Fibroblast of skin of left quadriceps (primary cell): ENCODE data around the gene DSCAML1.

Experiments used
- DNase-seq, 2 experiments: peaks; one replicate each; pipeline ENCODE4 v3.0.0-alpha.2; 2013; ENCODE audit warnings: low read depth in 2 of 2

The DSCAML1 gene

DNA sequence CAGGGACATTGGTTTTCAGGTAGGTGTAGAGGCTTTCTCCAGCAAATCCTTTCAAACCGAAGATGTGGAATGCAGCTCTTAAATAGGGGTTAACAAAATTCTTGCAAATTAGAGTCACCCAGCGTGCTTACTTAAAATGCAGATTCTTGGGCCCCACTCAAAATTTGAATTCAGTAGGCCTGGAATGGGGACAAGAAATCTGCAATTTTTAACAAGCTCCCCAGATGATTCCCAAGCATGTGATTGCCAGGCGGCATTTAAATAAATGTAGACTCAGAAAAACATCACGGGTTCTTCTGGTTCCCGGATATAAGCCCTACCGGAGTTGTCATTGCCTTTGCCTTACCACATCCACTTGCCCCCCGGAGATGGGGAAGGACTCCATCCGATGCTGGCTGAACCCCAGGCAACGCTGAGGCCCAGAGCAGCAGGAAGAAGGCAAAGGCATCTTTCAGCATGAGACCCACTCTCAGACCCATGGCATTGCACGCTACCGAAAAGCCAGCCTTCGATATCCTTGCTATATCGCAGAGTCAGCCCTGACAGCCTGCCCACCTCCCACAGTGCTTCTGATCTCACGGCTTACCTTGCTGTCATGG lies 134.2 kb downstream of the DSCAML1 start:
- DNase-seq, result no peak

DNA sequence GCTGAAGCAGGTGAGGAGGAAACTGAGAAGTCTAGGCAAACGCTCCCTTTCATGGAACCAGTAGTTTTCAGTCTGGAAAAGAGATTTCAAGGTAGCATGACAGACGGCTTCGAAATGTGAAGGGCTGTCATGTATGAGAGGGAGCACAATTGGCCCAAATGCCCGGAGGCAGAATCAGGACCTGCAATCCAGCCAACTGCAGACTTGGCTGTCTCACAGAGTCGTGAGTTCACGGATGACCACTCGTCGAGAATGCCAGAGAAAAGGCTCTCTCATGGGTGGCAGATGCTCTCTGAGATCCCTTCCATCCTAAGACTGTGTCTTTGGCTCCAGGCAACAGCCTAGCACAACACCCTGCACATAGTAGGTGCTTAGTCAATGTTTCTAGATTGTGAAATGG lies 134.8 kb downstream of the DSCAML1 start:
- no peak for DNase-seq

DNA sequence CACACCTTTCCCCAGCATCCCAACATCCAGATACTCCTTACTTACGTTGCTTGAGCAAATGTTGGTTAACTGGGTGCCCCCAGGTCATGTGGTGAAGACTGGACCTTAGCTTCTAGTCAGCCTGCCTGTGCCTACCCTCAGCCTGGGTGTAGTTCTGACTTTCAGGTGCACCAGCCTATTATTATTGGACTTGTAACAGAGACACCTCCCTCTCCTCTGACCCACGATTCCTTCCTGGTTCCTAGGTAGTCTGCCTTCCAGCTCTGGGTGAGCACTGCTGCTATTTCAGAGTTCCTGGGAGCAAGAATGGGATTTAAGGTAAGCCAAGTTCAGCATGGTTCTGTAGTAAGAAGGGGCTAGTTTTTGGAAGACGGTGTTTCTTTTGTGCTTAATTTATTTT lies 138.2 kb downstream of the DSCAML1 start:
- no peak for DNase-seq

DNA sequence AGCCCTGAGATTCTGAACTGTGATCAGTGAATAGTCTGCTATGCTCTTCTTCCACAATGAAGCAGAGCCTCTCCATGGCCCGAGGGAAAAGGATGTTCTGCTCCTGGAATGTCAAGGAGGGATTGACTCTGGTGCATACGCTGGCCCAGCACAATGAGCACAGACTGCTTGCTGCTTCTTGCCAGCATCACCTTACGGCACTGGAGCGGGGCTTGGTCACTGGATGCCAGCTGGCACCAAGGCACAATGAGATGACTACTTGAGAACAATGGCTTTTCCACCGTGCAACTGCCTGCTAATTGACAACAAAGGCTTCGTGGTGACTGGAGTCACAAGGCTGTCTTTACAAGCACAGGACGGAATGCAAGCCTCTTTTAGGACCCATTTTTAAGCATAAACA lies 139.2 kb downstream of the DSCAML1 start:
- DNase-seq, result no peak

DNA sequence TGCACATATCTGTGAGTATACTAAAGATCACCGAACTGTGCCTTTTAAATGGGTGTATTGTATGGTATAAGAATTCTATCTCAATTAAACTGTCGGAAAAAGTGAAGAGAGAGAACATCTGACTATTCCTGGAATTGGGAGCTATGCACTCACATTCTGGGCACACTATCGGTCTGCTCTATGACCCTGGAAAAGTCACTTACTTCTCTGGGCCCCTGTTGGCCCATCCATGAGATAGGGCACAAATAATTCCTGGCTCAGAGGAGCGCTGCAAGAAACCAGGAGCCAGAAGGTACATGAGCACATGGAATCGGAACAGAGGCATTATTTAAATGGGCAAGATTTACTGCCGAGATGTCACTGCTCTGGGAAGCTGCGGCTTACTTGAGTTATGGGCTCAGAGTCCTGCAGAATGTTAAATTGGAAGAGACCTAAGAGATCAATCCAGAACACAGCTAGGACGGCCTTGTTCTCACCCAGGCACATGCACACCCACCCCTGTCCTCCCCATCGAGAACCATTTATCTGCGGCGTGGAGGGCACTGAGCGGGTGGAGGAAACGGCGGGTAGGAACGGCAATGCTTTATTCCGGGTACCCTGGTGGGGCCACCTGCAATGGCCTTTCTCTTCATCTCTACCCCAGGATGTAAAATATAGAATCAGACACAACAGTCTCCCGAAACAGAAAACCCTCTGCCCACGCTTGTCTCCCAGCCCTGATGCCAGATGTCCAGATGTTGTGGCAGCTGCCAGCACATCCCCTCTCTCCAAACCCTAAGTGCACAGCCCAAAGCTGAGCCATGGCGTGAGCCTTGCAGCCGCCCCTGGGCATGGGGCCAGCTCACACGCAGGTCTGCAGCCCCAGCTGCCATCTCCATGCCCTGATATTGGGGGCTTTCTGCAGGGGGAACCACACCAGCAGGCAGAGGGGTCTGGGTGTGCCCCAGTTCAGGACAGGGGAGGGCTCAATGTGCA lies 142.4 kb downstream of the DSCAML1 start:
- no peak for DNase-seq

DNA sequence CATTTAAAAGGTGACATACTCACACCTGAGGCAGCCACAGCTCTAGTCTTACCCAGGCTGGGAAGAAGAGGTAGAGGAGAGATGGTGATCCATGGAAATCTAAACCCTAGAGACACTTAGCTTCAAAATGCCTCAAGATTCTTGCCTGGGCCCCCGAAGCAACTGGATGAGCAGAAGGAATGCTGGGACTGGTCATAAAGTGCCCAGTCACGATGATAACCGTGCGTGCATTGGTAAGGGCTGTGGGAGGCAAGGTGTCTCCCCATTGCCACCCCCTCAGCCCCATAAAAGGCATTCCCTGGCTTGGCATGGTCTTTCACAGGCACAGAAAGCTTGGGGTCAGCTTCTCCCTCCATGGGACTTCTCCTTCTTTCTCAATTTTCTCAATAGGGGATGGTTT lies 144.5 kb downstream of the DSCAML1 start:
- no peak for DNase-seq

DNA sequence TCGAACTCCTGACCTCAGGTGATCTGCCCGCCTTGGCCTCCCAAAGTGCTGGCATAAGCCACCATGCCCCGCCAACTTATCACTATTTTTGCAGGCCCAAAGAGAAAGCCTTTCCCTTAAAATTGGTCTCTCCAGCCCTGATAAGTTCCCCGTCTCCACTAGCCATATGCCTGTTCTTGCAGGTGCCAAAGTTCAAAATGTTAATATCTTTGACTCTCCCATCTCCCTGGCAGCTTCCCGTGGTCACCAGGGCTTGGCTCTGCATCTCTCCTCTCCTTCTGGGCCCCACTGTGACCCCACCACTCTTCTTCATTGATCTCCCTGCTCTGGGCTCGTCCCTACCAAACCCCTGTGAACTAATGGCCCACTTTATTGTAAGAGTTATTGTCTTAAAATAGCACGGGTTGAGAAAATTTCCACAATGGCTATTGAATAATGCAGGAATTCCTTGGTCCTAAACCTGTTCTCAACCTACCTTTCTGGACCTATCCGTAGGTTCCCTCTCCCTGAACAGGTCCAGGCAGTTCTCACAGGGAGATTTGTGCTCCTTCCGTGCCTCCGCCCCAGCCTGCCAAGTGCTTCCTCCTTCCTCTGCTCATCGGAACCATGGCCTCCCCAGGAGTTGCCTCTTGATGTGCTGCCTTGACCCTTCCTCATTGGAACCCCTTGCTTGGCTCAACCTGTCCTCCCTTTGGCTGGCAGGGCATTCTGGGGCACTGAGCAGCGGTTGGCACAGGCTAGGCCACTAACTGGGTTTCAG lies 147.5 kb downstream of the DSCAML1 start:
- no peak for DNase-seq

DNA sequence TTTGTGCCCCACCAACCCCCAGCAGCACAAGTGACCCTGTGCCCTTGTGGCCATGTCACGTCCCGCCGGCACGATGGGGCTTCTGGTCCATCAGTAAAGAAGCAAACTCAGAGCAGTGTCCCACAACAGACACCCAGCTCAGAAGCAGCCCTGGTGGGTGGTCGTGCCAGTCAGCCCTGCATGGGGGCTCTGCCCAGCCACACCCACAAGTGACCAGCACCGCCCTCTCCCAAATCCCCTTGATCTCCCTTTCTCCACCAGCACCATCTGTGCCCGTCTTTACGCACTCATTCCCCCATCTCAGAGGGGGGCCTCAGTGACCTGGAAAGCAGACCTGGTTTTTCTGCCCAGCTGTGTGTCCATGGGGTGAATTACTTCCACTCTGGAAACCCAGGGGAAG lies 149.1 kb downstream of the DSCAML1 start:
- no peak for DNase-seq

DNA sequence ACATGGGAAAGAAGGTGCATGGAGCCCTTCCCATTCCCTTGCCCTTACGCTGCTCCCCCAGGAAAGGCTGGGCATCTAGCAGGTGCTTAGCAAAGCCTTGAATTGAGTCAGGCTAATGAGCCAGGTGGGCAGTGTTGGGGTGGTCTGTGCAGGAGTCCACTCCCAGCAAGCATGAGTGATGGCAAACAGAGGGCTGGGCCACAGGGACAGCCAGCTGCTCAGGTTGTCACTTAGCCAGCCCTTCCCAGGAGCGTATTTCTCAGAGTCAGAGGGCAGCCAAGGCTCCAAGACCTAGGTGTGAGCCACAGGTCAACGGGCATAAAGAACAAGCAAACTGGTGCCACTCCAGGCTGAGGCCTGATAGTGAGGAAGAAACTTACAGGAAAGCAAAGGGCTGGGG lies 149.8 kb downstream of the DSCAML1 start:
- DNase-seq, result no peak

DNA sequence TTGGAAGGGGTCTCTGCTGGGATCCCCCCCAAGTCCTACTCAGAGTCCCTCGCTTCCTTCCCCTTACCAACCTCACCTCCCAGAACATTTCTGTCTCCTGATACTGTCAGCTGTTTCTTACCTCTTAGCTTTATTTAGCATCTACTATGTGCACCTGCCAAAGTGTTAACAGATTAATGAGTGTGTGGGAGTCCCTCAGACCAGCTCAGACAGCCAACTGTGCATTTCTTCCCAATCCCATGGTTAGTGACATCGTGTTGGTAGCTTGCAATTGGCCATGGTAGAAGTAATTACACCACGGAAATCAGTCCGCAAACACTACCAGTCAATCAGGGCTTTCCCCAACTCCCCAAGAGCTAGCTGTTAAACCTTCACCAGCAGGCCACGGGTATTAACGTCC lies 150.6 kb downstream of the DSCAML1 start:
- no peak for DNase-seq

DNA sequence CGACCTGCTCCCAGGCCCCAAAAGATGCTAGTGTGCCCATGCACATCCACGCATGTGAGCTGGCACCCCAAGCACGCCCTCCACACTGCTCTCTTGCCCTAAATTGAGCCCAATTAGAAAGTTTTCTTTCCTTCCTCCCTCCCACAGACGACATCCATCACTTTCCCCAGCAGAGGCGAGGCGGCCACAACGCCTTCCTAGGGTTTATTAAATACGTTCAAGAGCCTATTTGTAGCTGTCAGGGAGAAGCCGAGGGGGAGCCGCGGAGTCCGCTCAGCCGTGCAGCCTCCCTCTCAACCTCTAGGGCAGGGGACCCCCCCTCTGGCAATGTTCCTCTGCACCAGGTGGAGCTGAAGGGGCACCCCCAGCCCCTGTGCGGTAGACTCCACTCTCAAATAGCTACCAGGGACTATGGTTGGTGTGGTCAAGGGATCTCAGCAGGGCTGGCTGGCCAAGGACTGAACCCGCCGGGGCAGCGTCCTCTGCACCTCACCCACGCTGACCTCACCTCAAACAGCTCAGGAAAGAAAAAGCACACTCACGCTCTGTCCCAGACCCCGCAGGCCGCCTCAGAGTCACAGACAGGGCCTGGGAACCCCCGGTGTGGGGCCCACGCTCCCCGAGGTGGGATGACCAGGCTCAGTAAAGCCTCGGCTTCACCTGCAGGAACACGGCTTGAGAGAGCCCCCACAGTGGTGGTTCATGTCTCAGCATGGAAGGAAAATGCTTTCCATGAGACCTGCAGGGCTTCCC lies 152.4 kb downstream of the DSCAML1 start:
- DNase-seq, result no peak

DNA sequence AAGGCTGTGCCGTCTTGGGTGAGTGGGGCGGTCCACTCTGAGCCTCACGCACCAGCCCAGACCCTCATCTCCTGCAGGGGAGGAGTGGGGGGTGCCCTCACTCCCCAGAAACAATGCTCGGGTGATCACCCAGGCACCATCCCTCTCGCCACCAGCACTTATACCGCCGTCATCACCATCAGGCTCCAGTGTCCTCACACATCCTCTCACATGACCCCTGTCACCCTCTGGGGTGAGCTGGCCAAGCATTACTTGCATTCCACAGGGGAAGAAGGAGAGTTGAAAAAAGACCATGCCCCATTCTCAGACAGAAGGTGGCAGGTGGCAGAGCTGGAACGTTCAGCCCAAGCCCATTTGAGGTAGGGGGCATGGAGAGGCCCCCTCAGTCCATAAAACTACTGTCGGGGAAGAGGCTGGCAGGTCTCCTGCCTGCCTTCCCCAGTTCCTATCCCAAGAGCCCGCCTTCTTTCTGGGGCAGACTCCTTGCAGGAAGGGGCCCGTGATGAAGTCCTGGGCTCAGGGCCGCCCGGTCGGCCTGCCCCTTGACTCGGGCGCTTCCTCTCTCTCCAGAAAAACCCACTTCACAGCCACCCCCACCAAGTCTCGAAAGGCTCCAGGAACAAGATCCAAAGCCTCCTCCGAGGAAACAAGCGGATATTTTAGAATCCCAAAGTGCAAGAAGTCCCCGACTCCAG lies 153.3 kb downstream of the DSCAML1 start:
- DNase-seq, result no peak

DNA sequence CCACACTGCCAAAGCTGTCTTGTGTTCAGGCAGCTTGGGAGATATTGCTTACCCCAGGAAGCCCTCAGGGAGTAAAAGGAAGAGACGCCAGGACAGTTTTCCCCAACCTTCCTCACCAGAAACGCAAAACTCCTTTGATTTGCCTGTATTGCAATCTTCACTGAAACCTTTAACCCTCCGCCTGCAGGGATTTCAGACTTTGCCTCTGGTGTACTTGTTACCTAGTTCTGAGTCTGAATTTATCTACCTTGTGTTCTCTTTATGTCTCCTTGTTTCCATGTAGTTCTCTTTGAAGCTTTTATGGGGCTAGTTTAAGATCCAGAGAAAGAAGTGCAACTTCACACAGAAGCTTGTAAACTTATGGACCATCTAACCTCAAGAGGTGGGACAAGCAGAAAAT lies 154.2 kb downstream of the DSCAML1 start:
- no peak for DNase-seq

DNA sequence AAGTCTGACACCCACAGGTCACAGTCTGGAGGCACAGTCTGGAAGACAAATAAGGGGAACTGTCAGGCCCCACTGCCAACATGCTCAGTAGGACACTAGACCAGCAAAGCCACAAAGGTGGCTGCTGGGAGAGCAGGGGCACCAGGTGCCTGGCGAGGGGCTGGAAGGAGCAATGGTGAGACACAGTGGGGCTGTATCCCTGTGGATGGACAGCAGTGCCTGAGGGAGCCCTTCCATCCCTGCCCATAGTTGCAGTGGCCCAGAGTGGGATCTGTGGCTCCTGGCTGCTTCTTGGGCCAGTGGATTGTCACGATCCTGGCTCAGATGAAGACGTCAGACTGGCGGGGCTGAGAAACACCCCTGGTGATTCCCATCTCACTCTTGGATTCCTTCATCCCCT lies 154.6 kb downstream of the DSCAML1 start:
- no peak for DNase-seq

DNA sequence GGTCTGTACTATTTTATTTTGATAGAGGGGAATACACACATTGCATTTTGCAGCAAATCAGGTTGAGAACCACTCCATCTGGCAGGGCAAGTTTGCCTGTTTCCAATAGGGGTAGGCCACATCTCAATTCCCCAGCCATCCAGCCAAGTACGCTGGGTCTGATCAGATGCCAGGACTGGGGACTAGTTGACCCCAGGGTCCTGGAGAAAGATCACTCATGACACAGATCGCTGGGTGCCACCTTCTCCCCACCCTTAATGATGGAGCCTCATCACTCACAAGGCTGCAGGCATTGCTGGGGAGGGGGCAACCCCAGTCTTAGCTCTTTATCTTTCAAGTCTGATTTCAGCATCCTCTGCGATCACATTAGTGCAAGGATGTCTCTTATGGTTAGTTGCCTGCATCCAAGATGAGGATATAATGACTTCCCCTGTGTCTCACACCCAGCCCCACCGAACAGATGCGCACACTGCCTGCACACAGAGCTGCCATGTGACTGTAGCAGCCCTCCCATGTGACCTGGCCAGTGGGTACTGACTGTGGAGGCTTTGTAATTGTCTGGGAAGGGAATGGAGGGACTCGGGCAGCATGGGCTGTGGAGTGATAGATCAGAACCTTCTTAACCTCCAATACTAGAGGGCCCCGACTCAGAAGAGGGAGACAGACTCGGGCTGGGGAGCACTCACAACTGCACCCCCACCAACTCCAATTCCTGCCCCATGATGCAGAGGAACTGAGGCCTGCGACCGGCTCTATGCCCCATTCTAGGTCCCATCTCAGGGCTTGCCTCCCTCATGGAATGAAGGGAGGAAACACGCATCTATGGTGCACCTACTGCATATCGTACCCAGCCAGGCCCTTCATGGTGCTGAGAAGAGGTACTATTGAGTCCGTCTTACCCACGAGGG lies 155.8 kb downstream of the DSCAML1 start:
- no peak for DNase-seq

DNA sequence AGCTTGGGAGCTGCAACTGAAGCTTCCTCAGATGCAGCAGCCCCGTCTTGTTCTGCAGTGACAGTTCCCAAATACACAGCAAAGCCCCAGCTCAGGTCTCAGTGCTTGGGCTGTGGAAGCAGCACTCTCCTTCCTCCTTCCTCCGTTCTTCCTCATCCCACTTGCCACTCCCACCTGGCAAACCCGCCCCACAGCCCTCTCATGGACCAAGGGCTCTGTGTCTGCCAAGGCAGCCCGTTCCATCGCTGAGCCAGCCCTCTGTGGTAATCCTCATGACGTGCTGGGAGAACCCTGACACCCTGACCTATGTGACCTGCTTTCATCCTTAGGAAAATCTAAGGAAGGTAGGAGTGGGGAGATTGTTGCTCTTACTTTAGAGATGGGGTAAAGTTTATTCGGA lies 157.0 kb downstream of the DSCAML1 start:
- no peak for DNase-seq

DNA sequence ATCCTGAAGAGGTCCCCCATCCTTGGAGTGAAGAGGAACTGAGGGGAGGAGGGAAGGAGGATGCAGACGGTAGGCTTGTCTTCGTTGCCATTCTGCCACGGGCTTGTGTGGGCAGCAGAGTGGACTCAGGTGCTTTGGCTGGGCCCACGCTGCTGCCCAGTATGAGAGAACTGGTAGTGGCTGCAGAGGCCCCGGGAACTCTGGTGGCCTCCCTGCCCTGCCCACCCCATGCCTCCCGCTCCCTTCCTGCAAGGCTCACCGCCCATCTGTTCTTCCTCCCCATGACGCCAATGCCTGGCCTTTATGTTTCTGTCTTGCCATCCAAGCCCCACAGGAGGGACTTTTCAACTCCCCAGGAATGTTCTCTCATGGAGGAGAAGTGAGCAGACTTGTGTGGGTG lies 157.4 kb downstream of the DSCAML1 start:
- no peak for DNase-seq

DNA sequence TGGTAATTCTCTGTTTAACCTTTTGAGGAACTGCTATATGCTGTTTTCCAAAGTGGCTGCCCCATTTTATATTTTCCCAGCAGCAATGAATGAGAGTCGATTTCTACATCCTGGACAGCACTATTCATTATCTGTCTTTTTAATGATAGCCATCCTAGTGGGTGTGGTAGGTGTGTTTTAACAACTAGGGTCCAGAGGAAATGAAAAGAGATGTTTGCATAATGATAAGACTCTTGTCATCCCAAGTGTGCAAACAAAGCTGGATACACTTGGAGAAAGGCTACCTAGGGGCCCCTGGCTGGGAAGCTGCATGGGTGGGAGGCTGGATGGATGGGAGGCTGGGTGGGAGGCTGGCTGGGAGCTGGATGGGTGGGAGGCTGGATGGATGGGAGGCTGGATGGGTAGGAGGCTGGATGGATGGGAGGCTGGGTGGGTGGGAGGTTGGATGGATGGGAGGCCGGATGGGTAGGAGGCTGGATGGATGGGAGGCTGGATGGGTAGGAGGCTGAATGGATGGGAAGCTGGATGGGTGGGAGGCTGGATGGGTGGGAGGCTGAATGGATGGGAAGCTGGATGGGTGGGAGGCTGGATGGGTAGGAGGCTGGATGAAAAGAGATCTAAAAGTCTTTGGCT lies 158.0 kb downstream of the DSCAML1 start:
- DNase-seq, result no peak

DNA sequence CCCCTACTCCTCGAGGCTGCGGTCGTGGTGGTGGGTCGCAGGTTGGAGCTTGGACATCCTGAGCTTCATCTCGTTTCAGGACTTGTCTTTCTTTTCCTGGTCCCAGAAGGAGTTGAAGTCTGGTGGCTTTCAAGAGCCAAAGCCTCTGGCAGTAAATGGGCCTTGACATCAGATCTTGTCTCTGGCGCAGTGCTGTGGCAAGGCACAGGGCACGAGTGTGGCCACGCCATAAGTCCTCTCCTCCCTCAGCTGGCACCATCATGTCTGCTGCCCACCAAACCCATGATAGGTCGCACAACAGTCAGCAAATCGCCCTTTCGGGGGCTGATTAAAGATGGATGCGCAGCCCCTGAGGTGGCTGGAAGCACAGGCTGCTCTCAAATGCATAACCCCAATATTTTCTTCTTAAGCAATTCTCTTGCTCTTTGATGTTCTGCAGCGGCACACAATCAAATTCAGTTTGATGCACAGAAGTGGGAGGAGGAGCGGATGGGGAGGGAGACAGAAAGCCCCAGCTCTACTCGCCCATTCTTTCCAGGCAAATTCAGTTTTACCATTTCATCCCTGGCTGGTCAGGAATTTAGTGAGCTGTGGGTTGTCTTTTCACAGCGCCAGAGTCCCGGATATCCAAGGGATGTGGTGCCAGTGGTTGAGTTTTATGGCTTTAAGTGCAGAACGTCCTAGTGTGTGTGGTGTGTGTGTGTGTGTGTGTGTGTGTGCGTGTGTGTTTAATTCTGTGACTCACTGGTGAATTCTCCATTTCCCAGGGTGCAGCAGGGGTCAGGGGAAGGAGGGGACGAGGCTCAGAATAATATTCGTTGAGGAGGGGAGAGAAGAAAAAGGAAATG lies 162.0 kb downstream of the DSCAML1 start:
- peak; percentile 1 to 7 for DNase-seq
